Upper lobe of right lung (tissue), 1 donor: ENCODE data around the gene EIF4H. TPM values are rescaled to one million over a fixed set of nuclear protein-coding genes. Genes with fewer than 3 reads are reported as not detected.
"Not testable (repeated sequence)": the region's sequence is repeated elsewhere in the genome, so short reads cannot be mapped to it uniquely, and the experiment has no call there.

Experiments
- ATAC-seq: fragments of 200-7000 bp; cut with Tn5 transposase; one replicate; pipeline ENCODE4 v1.9.1; 2020; ENCODE audit warnings: mild to moderate bottlenecking, moderate library complexity
- DNase-seq: peaks from one replicate; pipeline ENCODE4 v3.0.0-alpha.2; 2020
- H3K27ac ChIP-seq: fragments of 200-600 bp; one replicate; pipeline ENCODE4 v1.8.0; 2022
- H3K27me3 ChIP-seq: fragments of 200-600 bp; one replicate; pipeline ENCODE4 v1.8.0; 2022; ENCODE audit warnings: mild to moderate bottlenecking
- H3K36me3 ChIP-seq: fragments of 200-600 bp; one replicate; pipeline ENCODE4 v1.8.0; 2022
- H3K4me1 ChIP-seq: fragments of 200-600 bp; one replicate; pipeline ENCODE4 v1.8.0; 2022
- H3K4me3 ChIP-seq: fragments of 200-600 bp; one replicate; pipeline ENCODE4 v1.8.0; 2022; ENCODE audit warnings: mild to moderate bottlenecking
- H3K9me3 ChIP-seq: fragments of 200-600 bp; one replicate; pipeline ENCODE4 v1.8.0; 2022
- CTCF ChIP-seq: fragments of 200-600 bp; IDR thresholded peaks from one replicate; pipeline ENCODE4 v1.8.0; 2022; ENCODE audit warnings: antibody characterized with exemption
- intact Hi-C: fragments of 100-400 bp; cut with DNase I; formaldehyde crosslinking; loops from one replicate; pipeline ENCODE4 v1.11.0; 2022
- total RNA-seq: library from RNA; stranded (reverse); fragmentation: NEBNext Ultra II Directional; extraction: Animal tissue kit (Norgen Biotek cat#: 25700); gene quantifications from one replicate; pipeline ENCODE4 v1.2.1, GENCODE V29; 2021
- donor health status: DM: no; HTN: yes; CAD: no; lungs with severe emphysema.

Gene EIF4H
- total RNA-seq, 1 donor from 2014 or later, result 218 TPM

- ATAC-seq (no peak), DNase-seq (no peak)
- no peaks in the 10 kb centered on the region for H3K9me3 ChIP-seq
- no peaks in the 10 kb centered on the region for H3K36me3 ChIP-seq
- no peaks in the 10 kb centered on the region for H3K27me3 ChIP-seq
- H3K4me1 ChIP-seq, result peaks cover 8% of the 10 kb centered on the region
- no peak overlapping the region for H3K4me3 ChIP-seq
- intact Hi-C loops, result no loop called here
- no peak overlapping the region for H3K27ac ChIP-seq
- TF ChIP-seq CTCF, result no peak
These were observed 29.9 kb downstream of the EIF4H start for GRCh38 chr7:74203956-74204618.

GRCh38 chr7:74206052-74206451 lies 31.9 kb downstream of the EIF4H start:
- not testable (repeated sequence) for DNase-seq, H3K36me3 ChIP-seq, H3K9me3 ChIP-seq, H3K27ac ChIP-seq, ATAC-seq, H3K4me3 ChIP-seq, H3K27me3 ChIP-seq
- peaks cover 12% of the 10 kb centered on the region for H3K4me1 ChIP-seq
- intact Hi-C loops, result loop anchor here (2.0 kb wide), 1 partner anchor 195 kb away; no protein-coding TSS in a partner anchor

- TF ChIP-seq CTCF, result peak; percentile 97
- Histone ChIP-seq H3K36me3 (no peaks in the 10 kb centered on the region), H3K4me3 (peak overlapping the region; percentile 28), H3K27me3 (no peaks in the 10 kb centered on the region), H3K9me3 (no peaks in the 10 kb centered on the region), H3K27ac (no peak overlapping the region), H3K4me1 (peaks cover 12% of the 10 kb centered on the region)
- intact Hi-C loops, result loop anchor here (2.0 kb wide), 1 partner anchor 194 kb away; no protein-coding TSS in a partner anchor
- peak; percentile 93 for ATAC-seq
- peak; percentile 92 for DNase-seq
These were observed 32.5 kb downstream of the EIF4H start for GRCh38 chr7:74206589-74207120.

- Histone ChIP-seq H3K27ac (no peak overlapping the region), H3K4me3 (no peak overlapping the region), H3K9me3 (no peaks in the 10 kb centered on the region), H3K4me1 (peaks cover 12% of the 10 kb centered on the region), H3K27me3 (no peaks in the 10 kb centered on the region), H3K36me3 (no peaks in the 10 kb centered on the region)
- ATAC-seq (no peak), DNase-seq (no peak)
- intact Hi-C loops, result loop anchor here (2.0 kb wide), 1 partner anchor 193 kb away; no protein-coding TSS in a partner anchor
- no peak for TF ChIP-seq CTCF
These were observed 33.4 kb downstream of the EIF4H start for GRCh38 chr7:74207586-74207985.

GRCh38 chr7:74208241-74208640 lies 34.1 kb downstream of the EIF4H start:
- ATAC-seq, intact Hi-C loops, H3K4me3 ChIP-seq, H3K27ac ChIP-seq, H3K27me3 ChIP-seq, H3K36me3 ChIP-seq, H3K9me3 ChIP-seq, DNase-seq: not testable (repeated sequence)
- H3K4me1 ChIP-seq, result peaks cover 12% of the 10 kb centered on the region

- H3K4me1 ChIP-seq, result peaks cover 14% of the 10 kb centered on the region
- ATAC-seq, result peak; percentile 4
These were observed 38.5 kb downstream of the EIF4H start for GRCh38 chr7:74212661-74213060.

More at GRCh38 chr7:74212661-74213060, 38.5 kb downstream of the EIF4H start:
- no peak overlapping the region for H3K27ac ChIP-seq
- DNase-seq, result no peak
- no peaks in the 10 kb centered on the region for H3K27me3 ChIP-seq
- H3K4me3 ChIP-seq, result no peak overlapping the region
- no peaks in the 10 kb centered on the region for H3K9me3 ChIP-seq
- no peaks in the 10 kb centered on the region for H3K36me3 ChIP-seq
- intact Hi-C loops, result no loop called here
- TF ChIP-seq CTCF, result no peak
